Neural cell (in vitro differentiated cells): ENCODE results near the gene NAP1L5. TPM values are rescaled to one million over a fixed set of nuclear protein-coding genes. Genes with fewer than 3 reads are reported as not detected.

ENCODE experiments used
- H2AFZ ChIP-seq: fragments of 200-600, 300-800 bp; sonication (generic), shearing (Covaris generic); 2 replicates; pipeline ENCODE4 v1.6.0; 2014; ENCODE audit warnings: low read depth, mild to moderate bottlenecking, antibody characterized with exemption, low read length, moderate library complexity
- H3F3A ChIP-seq: fragments of 200-600 bp; shearing (Covaris generic); 2 replicates; pipeline ENCODE4 v1.6.1; 2016; ENCODE audit warnings: mild to moderate bottlenecking, moderate library complexity, mixed read lengths, antibody characterized with exemption, low read length; ENCODE audit not compliant: insufficient read depth, poor library complexity, severe bottlenecking
- H3K27ac ChIP-seq: fragments of 200-600, 300-800 bp; sonication (generic), shearing (Covaris generic); 2 replicates; pipeline ENCODE4 v1.5.1; 2014; ENCODE audit warnings: mild to moderate bottlenecking, low read length, moderate library complexity
- H3K27me3 ChIP-seq: fragments of 300-800, 200-600 bp; sonication (generic), shearing (Covaris generic); 2 replicates; pipeline ENCODE4 v1.6.0; 2014; ENCODE audit warnings: mild to moderate bottlenecking, low read depth, low read length, moderate library complexity; ENCODE audit not compliant: insufficient read depth
- H3K36me3 ChIP-seq: fragments of 300-800, 200-600 bp; sonication (generic), shearing (Covaris generic); 2 replicates; pipeline ENCODE4 v1.5.1; 2014; ENCODE audit warnings: mild to moderate bottlenecking, antibody characterized with exemption, low read length, moderate library complexity; ENCODE audit not compliant: insufficient read depth
- H3K4me2 ChIP-seq: fragments of 300-800, 200-600 bp; sonication (generic), shearing (Covaris generic); 2 replicates; pipeline ENCODE4 v1.6.0; 2014; ENCODE audit warnings: mild to moderate bottlenecking, low read length
- H3K4me3 ChIP-seq: fragments of 300-800, 200-600 bp; sonication (generic), shearing (Covaris generic); 2 replicates; pipeline ENCODE4 v1.5.1; 2014; ENCODE audit warnings: mild to moderate bottlenecking, low read length, moderate library complexity
- H3K79me2 ChIP-seq: fragments of 200-600 bp; shearing (Covaris generic); replicated peaks from 2 replicates; pipeline ENCODE4 v1.6.0; 2014; ENCODE audit warnings: mild to moderate bottlenecking, low read length, moderate library complexity; ENCODE audit not compliant: insufficient read depth
- H3K9ac ChIP-seq: fragments of 300-800, 200-600 bp; sonication (generic), shearing (Covaris generic); 2 replicates; pipeline ENCODE4 v1.6.1; 2016; ENCODE audit warnings: mild to moderate bottlenecking, low read length, mixed read lengths
- H3K9me2 ChIP-seq: fragments of 200-600 bp; shearing (Covaris generic); 2 replicates; pipeline ENCODE4 v1.6.1; 2016; ENCODE audit warnings: mild to moderate bottlenecking, low read length, mixed read lengths; ENCODE audit not compliant: insufficient read depth
- H3K9me3 ChIP-seq: fragments of 200-600, 300-800 bp; sonication (generic), shearing (Covaris generic); 2 replicates; pipeline ENCODE4 v1.6.1; 2016; ENCODE audit warnings: mild to moderate bottlenecking, mixed run types, low read length, moderate library complexity, mixed read lengths
- H4K20me1 ChIP-seq: fragments of 200-600 bp; shearing (Covaris generic); 2 replicates; pipeline ENCODE4 v1.6.1; 2016; ENCODE audit warnings: mild to moderate bottlenecking, mixed run types; ENCODE audit not compliant: insufficient read depth
- CTCF ChIP-seq: fragments of 450-650 bp; IDR thresholded peaks from 2 replicates; pipeline ENCODE4 v1.5.1; 2014; ENCODE audit warnings: antibody characterized with exemption, mild to moderate bottlenecking, moderate library complexity; ENCODE audit not compliant: poor library complexity, severe bottlenecking
- EP300 ChIP-seq: fragments of 450-650 bp; conservative IDR thresholded peaks from 2 replicates; pipeline ENCODE4 v1.6.1; 2014; ENCODE audit warnings: antibody characterized with exemption, mild to moderate bottlenecking, moderate library complexity; ENCODE audit not compliant: poor library complexity, severe bottlenecking
- EZH2 ChIP-seq: fragments of 200-600, 300-800 bp; shearing (Covaris generic), sonication (generic); IDR thresholded peaks from 2 replicates; pipeline ENCODE4 v1.6.1; 2014; ENCODE audit warnings: antibody characterized with exemption, low read length, borderline replicate concordance, mild to moderate bottlenecking; ENCODE audit not compliant: insufficient read depth, poor library complexity, severe bottlenecking
- MXI1 ChIP-seq: fragments of 450-650 bp; conservative IDR thresholded peaks from 2 replicates; pipeline ENCODE4 v1.6.1; 2014; ENCODE audit warnings: antibody characterized with exemption, mild to moderate bottlenecking; ENCODE audit not compliant: poor library complexity, severe bottlenecking
- POLR2AphosphoS5 ChIP-seq: IDR thresholded peaks from 2 replicates; pipeline ENCODE4 v1.6.1; 2012
- RAD21 ChIP-seq: fragments of 450-650 bp; conservative IDR thresholded peaks from 2 replicates; pipeline ENCODE4 v1.6.1; 2014; ENCODE audit warnings: antibody characterized with exemption, mild to moderate bottlenecking, moderate library complexity
- SMC3 ChIP-seq: fragments of 450-650 bp; conservative IDR thresholded peaks from 2 replicates; pipeline ENCODE4 v1.6.1; 2014; ENCODE audit warnings: antibody characterized with exemption, mild to moderate bottlenecking, moderate library complexity; ENCODE audit not compliant: poor library complexity
- TAF1 ChIP-seq: IDR thresholded peaks from 2 replicates; pipeline ENCODE4 v1.6.1; 2012; ENCODE audit warnings: low read depth
- polyA plus RNA-seq: library from polyadenylated mRNA; depleted of rRNA; stranded (reverse); fragments of >200 nt; gene quantifications from 2 replicates; pipeline ENCODE4 v1.2.3, GENCODE V29; 2014
- TF ChIP-seq, protein P1 (sequence below): IDR thresholded peaks from 2 replicates; pipeline ENCODE4 v1.6.1; 2012; ENCODE audit warnings: borderline replicate concordance

The NAP1L5 gene
- polyA plus RNA-seq, 1 donor from 2014 or later: 53.1 TPM

DNA sequence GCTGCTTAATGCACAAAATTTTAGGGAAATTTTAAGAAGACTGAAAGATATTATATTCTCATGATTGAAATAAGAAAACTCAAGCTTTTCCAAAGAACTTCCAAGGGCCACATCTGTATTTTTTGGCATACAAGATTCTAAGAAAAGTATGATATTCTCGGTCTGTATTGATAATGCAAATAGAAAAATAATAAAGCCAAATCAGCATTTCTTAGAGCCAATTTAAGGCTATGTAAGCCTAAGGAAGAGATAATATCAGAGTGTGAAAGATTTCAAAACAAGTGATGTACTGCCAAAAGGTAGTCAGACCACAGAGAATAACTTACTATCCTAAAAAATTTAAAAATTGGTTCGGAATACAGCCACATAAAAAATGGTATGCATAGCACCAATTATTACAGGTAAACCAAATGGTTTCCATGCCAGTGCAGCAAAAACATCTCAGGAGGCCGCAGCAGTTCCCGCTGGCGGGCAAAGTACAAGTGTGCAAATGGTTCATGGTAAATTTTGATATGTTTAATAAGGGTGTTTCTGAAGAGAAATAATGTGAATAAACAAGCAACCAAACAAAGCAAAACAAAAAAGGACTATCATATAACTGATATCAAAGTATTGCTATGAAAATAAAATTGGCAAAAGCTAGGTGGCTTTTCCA is 35.2 kb upstream of the NAP1L5 start:
- Histone ChIP-seq H3K9me2 (no peaks in the 10 kb centered on the region), H3K4me3 (no peak overlapping the region), H4K20me1 (no peaks in the 10 kb centered on the region), H2AFZ (no peak overlapping the region), H3K27me3 (no peaks in the 10 kb centered on the region), H3K4me2 (no peak overlapping the region), H3K36me3 (peaks cover 2% of the 10 kb centered on the region), H3K27ac (no peak overlapping the region), H3K9ac (no peak overlapping the region), H3F3A (no peaks in the 10 kb centered on the region), H3K9me3 (no peaks in the 10 kb centered on the region), H3K79me2 (no peaks in the 10 kb centered on the region)
- TF ChIP-seq TAF1 (no peak), MXI1 (no peak), EZH2 (no peak), POLR2AphosphoS5 (no peak), CTCF (no peak), RAD21 (no peak), SMC3 (no peak), EP300 (no peak)
- TF ChIP-seq, protein P1, sequence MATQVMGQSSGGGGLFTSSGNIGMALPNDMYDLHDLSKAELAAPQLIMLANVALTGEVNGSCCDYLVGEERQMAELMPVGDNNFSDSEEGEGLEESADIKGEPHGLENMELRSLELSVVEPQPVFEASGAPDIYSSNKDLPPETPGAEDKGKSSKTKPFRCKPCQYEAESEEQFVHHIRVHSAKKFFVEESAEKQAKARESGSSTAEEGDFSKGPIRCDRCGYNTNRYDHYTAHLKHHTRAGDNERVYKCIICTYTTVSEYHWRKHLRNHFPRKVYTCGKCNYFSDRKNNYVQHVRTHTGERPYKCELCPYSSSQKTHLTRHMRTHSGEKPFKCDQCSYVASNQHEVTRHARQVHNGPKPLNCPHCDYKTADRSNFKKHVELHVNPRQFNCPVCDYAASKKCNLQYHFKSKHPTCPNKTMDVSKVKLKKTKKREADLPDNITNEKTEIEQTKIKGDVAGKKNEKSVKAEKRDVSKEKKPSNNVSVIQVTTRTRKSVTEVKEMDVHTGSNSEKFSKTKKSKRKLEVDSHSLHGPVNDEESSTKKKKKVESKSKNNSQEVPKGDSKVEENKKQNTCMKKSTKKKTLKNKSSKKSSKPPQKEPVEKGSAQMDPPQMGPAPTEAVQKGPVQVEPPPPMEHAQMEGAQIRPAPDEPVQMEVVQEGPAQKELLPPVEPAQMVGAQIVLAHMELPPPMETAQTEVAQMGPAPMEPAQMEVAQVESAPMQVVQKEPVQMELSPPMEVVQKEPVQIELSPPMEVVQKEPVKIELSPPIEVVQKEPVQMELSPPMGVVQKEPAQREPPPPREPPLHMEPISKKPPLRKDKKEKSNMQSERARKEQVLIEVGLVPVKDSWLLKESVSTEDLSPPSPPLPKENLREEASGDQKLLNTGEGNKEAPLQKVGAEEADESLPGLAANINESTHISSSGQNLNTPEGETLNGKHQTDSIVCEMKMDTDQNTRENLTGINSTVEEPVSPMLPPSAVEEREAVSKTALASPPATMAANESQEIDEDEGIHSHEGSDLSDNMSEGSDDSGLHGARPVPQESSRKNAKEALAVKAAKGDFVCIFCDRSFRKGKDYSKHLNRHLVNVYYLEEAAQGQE: no peak

GRCh38 chr4:88731381-88731780 is 33.8 kb upstream of the NAP1L5 start:
- Histone ChIP-seq H3K9me3 (no peaks in the 10 kb centered on the region), H3K4me2 (no peak overlapping the region), H4K20me1 (no peaks in the 10 kb centered on the region), H3K4me3 (no peak overlapping the region), H2AFZ (no peak overlapping the region), H3K9ac (no peak overlapping the region), H3F3A (no peaks in the 10 kb centered on the region), H3K27ac (no peak overlapping the region), H3K9me2 (no peaks in the 10 kb centered on the region), H3K79me2 (no peaks in the 10 kb centered on the region), H3K36me3 (peaks cover 2% of the 10 kb centered on the region), H3K27me3 (no peaks in the 10 kb centered on the region)
- TF ChIP-seq SMC3 (no peak), POLR2AphosphoS5 (no peak), RAD21 (no peak), TAF1 (no peak), EZH2 (no peak), MXI1 (no peak), EP300 (no peak), CTCF (no peak)
- TF ChIP-seq, protein P1: no peak
